Measurements from ENCODE around the gene RPUSD1. TPM values are rescaled to one million over a fixed set of nuclear protein-coding genes. Genes with fewer than 3 reads are reported as not detected.

Gene RPUSD1
- total RNA-seq, 6 donors from 2014 or later = 14.5 to 43.0 (median 20.8) TPM

DNA sequence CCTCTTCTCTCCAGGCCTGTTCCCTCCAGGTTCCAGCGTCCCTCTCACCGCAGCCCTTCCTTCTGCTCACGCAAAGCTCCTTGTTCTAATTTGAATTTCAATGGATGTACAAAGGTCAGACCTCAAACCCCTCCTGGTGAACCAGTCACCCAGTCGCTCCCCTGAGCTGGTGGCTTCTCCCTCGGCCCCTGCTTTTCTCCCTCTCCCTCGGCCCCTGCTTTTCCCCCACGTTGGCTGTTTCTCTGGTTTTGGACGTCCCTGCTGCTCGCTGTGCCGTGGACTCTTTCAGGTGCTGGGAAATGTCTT, 36.2 kb downstream of the RPUSD1 start:
- H3K27me3 ChIP-seq = no peaks in the 10 kb centered on the region
- no peak for ATAC-seq (ENCODE audit: low FRiP score in 2 of 2)
- peak overlapping the region in 1 of 4 donors; percentile 20 for H3K4me3 ChIP-seq
- WGBS, 2 donors = 40 to 50% methylated on average over 10 of the region's 10 CpGs
- H3K36me3 ChIP-seq = no peaks in the 10 kb centered on the region
- peaks cover 0 to 4% (median 0%) of the 10 kb centered on the region in 4 donors for H3K4me1 ChIP-seq
- no peak overlapping the region for H3K27ac ChIP-seq
- H3K9me3 ChIP-seq = no peaks in the 10 kb centered on the region
- no peak for TF ChIP-seq EP300 (IDR thresholded peaks at IDR 0.05)
- TF ChIP-seq POLR2AphosphoS5 (IDR thresholded peaks at IDR 0.05) = no peak
- TF ChIP-seq POLR2A (IDR thresholded peaks at IDR 0.05) = no peak
- TF ChIP-seq, protein P1, sequence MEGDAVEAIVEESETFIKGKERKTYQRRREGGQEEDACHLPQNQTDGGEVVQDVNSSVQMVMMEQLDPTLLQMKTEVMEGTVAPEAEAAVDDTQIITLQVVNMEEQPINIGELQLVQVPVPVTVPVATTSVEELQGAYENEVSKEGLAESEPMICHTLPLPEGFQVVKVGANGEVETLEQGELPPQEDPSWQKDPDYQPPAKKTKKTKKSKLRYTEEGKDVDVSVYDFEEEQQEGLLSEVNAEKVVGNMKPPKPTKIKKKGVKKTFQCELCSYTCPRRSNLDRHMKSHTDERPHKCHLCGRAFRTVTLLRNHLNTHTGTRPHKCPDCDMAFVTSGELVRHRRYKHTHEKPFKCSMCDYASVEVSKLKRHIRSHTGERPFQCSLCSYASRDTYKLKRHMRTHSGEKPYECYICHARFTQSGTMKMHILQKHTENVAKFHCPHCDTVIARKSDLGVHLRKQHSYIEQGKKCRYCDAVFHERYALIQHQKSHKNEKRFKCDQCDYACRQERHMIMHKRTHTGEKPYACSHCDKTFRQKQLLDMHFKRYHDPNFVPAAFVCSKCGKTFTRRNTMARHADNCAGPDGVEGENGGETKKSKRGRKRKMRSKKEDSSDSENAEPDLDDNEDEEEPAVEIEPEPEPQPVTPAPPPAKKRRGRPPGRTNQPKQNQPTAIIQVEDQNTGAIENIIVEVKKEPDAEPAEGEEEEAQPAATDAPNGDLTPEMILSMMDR (IDR thresholded peaks at IDR 0.05) = no peak
- no peak for DNase-seq

DNA sequence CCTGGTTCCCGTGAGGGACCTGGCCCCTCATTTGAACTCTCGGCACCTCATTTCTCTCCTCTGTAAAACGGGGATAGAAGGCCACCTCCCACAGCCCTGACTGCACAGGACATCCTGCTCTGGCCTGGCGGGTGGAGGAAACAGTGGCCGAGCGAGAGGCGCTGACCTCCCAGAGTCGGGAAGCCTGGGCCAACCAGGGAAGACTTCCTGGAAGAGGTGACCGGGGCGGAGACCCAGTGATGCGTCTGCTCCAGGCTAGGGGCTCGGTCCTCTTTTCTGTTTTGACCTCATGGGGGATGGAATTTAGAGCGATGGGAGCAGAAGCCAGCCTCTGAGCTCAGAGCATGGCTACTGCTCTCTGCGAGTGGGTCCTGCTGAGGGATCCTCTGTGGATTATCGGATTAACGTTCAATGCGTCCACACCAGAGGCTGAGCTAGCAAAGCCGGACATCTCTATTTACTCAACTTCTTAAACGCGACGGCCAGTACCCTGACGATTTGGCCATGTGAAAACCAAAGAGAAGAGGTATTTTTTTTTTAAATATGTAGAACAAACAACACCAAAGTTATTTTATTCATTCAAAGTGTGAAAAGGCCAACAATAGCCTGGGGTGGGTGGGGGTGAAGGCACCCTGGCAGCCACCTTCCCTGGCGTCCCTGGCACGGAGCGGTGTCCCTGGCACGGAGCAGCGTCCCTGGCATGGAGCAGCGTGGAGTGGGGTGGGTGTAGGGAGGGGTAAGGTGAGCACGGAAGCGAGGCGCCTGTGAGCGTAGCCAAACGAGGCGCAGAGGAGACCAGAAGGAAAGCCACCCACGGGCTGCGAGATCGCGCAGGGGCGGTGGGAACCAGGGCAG, 36.8 kb downstream of the RPUSD1 start:
- Histone ChIP-seq H3K9me3 (no peaks in the 10 kb centered on the region), H3K4me1 (peaks cover 0 to 4% (median 0%) of the 10 kb centered on the region in 4 donors), H3K4me3 (peak overlapping the region in 1 of 4 donors; percentile 20), H3K36me3 (no peaks in the 10 kb centered on the region), H3K27ac (no peak overlapping the region), H3K27me3 (no peaks in the 10 kb centered on the region)
- no peak for TF ChIP-seq EP300 (IDR thresholded peaks at IDR 0.05)
- TF ChIP-seq, protein P1 (IDR thresholded peaks at IDR 0.05) = no peak
- TF ChIP-seq POLR2A (IDR thresholded peaks at IDR 0.05) = no peak
- no peak for TF ChIP-seq POLR2AphosphoS5 (IDR thresholded peaks at IDR 0.05)
- DNase-seq = peak in 1 of 2 donors; percentile 75
- peak in 1 of 2 donors; percentile 52 for ATAC-seq (ENCODE audit: low FRiP score in 2 of 2)
- WGBS, 2 donors = 58 to 59% methylated on average over 27 to 39 of the region's 39 CpGs

DNA sequence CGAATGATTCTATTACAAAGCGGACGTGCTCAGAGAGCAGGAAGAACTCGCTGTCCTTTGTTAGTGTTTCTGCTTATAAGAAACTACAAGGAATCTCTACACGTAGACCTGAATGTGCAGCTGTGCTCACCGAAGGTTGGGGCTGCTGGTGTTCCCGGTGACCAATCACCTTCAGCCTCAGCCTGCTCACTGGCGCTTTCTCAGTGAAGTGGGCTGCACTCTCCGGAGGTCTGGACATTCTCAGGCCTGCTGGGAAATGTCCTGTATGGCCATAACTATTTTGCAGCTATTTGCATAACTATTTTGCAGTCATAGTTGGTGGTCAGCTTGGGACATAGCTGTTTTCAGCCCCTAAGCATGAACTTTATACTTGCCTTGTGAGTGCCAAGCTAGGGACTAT, 37.7 kb downstream of the RPUSD1 start:
- Histone ChIP-seq H3K4me1 (peaks cover 0 to 4% (median 0%) of the 10 kb centered on the region in 4 donors), H3K36me3 (no peaks in the 10 kb centered on the region), H3K27ac (no peak overlapping the region), H3K9me3 (no peaks in the 10 kb centered on the region), H3K4me3 (no peak overlapping the region), H3K27me3 (no peaks in the 10 kb centered on the region)
- ATAC-seq (ENCODE audit: low FRiP score in 2 of 2) (no peak), DNase-seq (no peak)
- 61 to 72% methylated on average over 9 of the region's 9 CpGs for WGBS, 2 donors
- TF ChIP-seq EP300 (IDR thresholded peaks at IDR 0.05) (no peak), POLR2AphosphoS5 (IDR thresholded peaks at IDR 0.05) (no peak), POLR2A (IDR thresholded peaks at IDR 0.05) (no peak)
- TF ChIP-seq, protein P1 (IDR thresholded peaks at IDR 0.05) = no peak

DNA sequence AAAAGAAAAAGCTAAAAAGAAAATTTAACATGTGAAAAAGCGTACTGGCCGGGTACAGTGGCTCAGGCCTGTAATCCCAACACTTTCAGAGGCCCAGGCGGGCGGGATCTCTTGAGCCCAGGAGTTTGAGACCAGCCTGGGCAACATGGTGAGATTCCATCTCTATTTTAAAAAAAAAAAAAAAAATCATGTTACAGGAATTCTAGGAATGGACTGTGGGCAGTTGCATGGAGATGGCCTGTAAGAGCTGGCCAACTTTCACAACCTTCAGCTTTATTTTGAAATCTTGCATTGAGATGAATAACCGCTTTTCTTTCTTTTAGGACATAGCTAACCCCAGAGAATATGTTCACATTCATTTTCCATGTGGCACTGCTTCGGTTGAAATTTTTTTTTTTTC, 39.2 kb downstream of the RPUSD1 start:
- no peak for DNase-seq
- TF ChIP-seq POLR2AphosphoS5 (IDR thresholded peaks at IDR 0.05) (no peak), POLR2A (IDR thresholded peaks at IDR 0.05) (no peak), EP300 (IDR thresholded peaks at IDR 0.05) (no peak)
- TF ChIP-seq, protein P1 (IDR thresholded peaks at IDR 0.05) = no peak

More for the DNA sequence above, 39.2 kb downstream of the RPUSD1 start:
- Histone ChIP-seq H3K36me3 (no peaks in the 10 kb centered on the region), H3K9me3 (no peaks in the 10 kb centered on the region), H3K27ac (no peak overlapping the region), H3K4me1 (no peaks in the 10 kb centered on the region), H3K4me3 (no peak overlapping the region), H3K27me3 (no peaks in the 10 kb centered on the region)
- WGBS, 2 donors = 65 to 87% methylated on average over 6 of the region's 6 CpGs
- no peak for ATAC-seq (ENCODE audit: low FRiP score in 2 of 2)

All from upper lobe of left lung (tissue), 6 donors.